Progenitor cell of endocrine pancreas (in vitro differentiated cells): Measurements from ENCODE around the gene DAG1. TPM values are rescaled to one million over a fixed set of nuclear protein-coding genes. Genes with fewer than 3 reads are reported as not detected.

Experiments
- DNase-seq: peaks from one replicate; pipeline ENCODE4 v3.0.0; 2021; ENCODE audit warnings: low spot score; ENCODE audit not compliant: unreplicated experiment
- H3K27ac Mint-ChIP-seq: 2 replicates; pipeline ENCODE4 v1.8.0; 2021; ENCODE audit warnings: mild to moderate bottlenecking, moderate library complexity, mixed read lengths
- H3K27me3 Mint-ChIP-seq: 2 replicates; pipeline ENCODE4 v1.8.0; 2021; ENCODE audit warnings: mixed read lengths
- H3K36me3 Mint-ChIP-seq: 2 replicates; pipeline ENCODE4 v1.8.0; 2022; ENCODE audit warnings: mixed read lengths; ENCODE audit not compliant: insufficient read depth
- H3K4me1 Mint-ChIP-seq: 2 replicates; pipeline ENCODE4 v1.8.0; 2021; ENCODE audit warnings: low read depth, mixed read lengths
- H3K4me3 Mint-ChIP-seq: 2 replicates; pipeline ENCODE4 v1.8.0; 2021; ENCODE audit warnings: low read depth, mild to moderate bottlenecking, moderate library complexity, mixed read lengths
- H3K9me3 Mint-ChIP-seq: 2 replicates; pipeline ENCODE4 v1.8.0; 2021; ENCODE audit warnings: low read depth, mixed read lengths
- total RNA-seq: library from RNA; stranded (reverse); gene quantifications from 2 replicates; pipeline ENCODE4 v1.2.1, GENCODE V29; 2021
- TF ChIP-seq, protein P1 (sequence below): fragments of 200-600 bp; sonication (generic); IDR thresholded peaks from one replicate; pipeline ENCODE4 v1.5.0; 2021; ENCODE audit warnings: antibody characterized with exemption, mild to moderate bottlenecking; ENCODE audit not compliant: unreplicated experiment

DAG1 gene
- total RNA-seq, 1 donor from 2014 or later: 109 TPM

DNA sequence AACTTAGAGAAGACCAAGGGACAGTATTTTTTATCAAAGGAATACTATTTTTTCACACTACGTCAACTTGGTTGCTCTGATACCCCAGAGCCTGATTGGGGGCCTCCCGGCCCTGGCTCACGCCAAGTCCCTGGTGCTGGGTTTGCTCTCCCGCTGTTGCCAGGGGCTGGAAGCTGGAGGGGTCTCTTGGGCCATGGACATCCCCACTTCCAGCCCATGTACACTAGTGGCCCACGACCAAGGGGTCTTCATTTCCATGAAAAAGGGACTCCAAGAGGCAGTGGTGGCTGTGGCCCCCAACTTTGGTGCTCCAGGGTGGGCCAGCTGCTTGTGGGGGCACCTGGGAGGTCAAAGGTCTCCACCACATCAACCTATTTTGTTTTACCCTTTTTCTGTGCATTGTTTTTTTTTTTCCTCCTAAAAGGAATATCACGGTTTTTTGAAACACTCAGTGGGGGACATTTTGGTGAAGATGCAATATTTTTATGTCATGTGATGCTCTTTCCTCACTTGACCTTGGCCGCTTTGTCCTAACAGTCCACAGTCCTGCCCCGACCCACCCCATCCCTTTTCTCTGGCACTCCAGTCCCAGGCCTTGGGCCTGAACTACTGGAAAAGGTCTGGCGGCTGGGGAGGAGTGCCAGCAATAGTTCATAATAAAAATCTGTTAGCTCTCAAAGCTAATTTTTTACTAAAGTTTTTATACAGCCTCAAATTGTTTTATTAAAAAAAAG, 63.9 kb downstream of the DAG1 start:
- H3K27ac Mint-ChIP-seq: peak overlapping the region; percentile 33
- no peak for DNase-seq
- TF ChIP-seq, protein P1, sequence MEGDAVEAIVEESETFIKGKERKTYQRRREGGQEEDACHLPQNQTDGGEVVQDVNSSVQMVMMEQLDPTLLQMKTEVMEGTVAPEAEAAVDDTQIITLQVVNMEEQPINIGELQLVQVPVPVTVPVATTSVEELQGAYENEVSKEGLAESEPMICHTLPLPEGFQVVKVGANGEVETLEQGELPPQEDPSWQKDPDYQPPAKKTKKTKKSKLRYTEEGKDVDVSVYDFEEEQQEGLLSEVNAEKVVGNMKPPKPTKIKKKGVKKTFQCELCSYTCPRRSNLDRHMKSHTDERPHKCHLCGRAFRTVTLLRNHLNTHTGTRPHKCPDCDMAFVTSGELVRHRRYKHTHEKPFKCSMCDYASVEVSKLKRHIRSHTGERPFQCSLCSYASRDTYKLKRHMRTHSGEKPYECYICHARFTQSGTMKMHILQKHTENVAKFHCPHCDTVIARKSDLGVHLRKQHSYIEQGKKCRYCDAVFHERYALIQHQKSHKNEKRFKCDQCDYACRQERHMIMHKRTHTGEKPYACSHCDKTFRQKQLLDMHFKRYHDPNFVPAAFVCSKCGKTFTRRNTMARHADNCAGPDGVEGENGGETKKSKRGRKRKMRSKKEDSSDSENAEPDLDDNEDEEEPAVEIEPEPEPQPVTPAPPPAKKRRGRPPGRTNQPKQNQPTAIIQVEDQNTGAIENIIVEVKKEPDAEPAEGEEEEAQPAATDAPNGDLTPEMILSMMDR: no peak
- peaks cover 11% of the 10 kb centered on the region for H3K4me1 Mint-ChIP-seq
- H3K36me3 Mint-ChIP-seq: peaks cover 12% of the 10 kb centered on the region
- no peak overlapping the region for H3K4me3 Mint-ChIP-seq
- H3K27me3 Mint-ChIP-seq: no peaks in the 10 kb centered on the region
- no peaks in the 10 kb centered on the region for H3K9me3 Mint-ChIP-seq

DNA sequence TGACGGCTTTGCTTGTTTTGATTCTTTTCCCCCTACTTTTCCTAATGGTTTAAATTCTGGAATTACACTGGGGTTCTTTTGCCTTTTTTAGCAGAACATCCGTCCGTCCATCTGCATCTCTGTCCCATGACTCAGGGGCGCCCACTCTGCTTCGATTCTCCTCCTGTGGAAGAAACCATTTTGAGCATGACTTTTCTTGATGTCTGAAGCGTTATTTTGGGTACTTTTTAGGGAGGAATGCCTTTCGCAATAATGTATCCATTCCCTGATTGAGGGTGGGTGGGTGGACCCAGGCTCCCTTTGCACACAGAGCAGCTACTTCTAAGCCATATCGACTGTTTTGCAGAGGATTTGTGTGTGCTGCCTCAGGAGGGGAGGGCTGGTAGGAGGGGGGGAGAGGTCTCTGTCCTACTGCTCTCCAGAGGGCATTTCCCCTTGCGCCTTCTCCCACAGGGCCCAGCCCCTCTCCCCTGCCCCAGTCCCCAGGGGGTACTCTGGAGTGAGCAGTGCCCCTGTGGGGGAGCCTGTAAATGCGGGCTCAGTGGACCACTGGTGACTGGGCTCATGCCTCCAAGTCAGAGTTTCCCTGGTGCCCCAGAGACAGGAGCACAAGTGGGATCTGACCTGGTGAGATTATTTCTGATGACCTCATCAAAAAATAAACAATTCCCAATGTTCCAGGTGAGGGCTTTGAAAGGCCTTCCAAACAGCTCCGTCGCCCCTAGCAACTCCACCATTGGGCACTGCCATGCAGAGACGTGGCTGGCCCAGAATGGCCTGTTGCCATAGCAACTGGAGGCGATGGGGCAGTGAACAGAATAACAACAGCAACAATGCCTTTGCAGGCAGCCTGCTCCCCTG, 64.7 kb downstream of the DAG1 start:
- Mint-ChIP-seq H3K27ac (peak overlapping the region; percentile 81), H3K9me3 (no peaks in the 10 kb centered on the region), H3K36me3 (peaks cover 12% of the 10 kb centered on the region), H3K4me3 (no peak overlapping the region), H3K27me3 (no peaks in the 10 kb centered on the region), H3K4me1 (peaks cover 11% of the 10 kb centered on the region)
- peak; percentile 22 for DNase-seq
- TF ChIP-seq, protein P1: no peak

DNA sequence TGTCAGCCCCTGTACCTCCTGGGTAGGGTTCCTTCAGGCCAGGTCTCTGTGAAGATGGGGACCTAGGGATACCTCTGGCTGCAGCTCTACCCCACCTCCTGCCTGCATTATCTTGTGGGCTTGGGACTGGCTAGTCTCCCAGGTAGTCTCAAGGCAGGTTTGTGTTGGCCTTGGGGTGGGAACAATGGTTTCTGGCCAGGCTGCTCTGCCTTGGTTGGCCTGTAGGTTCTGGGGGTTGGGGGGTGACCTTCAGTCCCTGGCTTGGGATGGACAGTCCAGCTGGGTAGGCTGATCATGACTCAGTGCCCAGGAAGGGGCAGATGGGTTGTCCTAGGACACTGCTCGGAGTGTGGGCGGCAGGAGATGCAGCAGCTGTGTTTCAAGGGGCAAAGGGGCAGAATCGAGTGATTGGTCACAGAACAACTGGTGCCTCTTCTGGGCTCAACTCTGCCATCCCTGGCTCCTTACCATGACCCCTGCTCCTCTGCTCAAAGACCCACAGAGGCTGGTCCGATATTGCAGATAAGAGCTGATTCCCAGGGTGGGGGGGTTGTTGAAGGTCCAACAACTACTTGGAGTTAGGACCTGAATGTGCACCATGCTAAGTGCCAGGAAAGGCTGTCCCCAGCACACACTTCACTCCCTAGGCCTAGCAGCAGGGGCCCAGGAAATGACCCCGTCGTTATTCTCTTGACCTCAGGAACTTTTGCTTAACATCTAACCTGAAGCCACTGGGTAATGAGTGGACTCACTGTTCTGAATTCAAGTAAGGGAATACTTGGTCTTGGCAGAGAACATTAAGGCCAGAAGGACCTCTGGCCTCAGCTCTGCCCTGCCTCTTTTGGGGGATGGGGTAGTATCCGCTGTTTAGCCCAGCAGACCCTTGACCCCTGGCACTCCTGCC, 66.2 kb downstream of the DAG1 start:
- H3K4me1 Mint-ChIP-seq: peaks cover 14% of the 10 kb centered on the region
- H3K9me3 Mint-ChIP-seq: no peaks in the 10 kb centered on the region
- TF ChIP-seq, protein P1: no peak
- H3K27ac Mint-ChIP-seq: peak overlapping the region; percentile 24
- H3K4me3 Mint-ChIP-seq: no peak overlapping the region
- H3K36me3 Mint-ChIP-seq: peaks cover 5% of the 10 kb centered on the region
- no peaks in the 10 kb centered on the region for H3K27me3 Mint-ChIP-seq
- DNase-seq: no peak

DNA sequence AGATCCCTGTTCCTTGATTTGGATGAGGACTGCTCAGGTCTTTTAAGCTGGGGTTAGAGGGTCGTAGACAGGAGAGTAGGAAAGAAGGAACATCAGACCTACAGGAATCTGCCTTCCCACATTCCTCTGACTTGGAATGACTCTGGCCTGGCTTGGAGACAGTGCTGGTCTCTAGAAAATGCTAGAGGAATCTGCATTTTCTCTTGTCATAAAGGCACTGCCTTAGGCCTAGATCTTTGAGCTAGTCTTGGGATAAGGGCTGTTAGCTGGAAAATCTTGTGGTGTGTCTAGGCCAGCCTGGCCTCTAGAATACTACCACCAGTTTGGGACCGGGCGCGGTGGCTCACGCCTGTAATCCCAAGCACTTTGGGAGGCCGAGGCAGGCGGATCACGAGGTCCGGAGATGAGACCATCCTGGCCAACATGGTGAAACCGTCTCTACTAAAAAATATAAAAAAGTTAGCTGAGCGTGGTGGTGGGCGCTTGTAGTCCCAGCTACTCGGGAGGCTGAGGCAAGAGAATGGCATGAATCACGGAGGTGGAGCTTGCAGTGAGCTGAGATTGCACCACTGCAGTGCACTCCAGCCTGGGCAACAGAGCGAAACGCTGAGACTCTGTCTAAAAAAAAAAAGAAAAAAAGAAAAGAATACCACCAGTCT, 66.9 kb downstream of the DAG1 start:
- TF ChIP-seq, protein P1: no peak
- H3K4me1 Mint-ChIP-seq: peaks cover 14% of the 10 kb centered on the region
- H3K27me3 Mint-ChIP-seq: no peaks in the 10 kb centered on the region
- H3K4me3 Mint-ChIP-seq: no peak overlapping the region
- peak overlapping the region; percentile 24 for H3K27ac Mint-ChIP-seq
- H3K36me3 Mint-ChIP-seq: no peaks in the 10 kb centered on the region
- H3K9me3 Mint-ChIP-seq: no peaks in the 10 kb centered on the region
- no peak for DNase-seq
